Stomach (tissue), 4 donors: ENCODE measurements around the gene UPK2.

Experiments
- CTCF ChIP-seq, 7 experiments: fragments of 450-650 bp in 4 of 7; fragments of 200-600 bp in 3 of 7; sonication (generic) in 3 of 7; IDR thresholded peaks; one replicate each; pipeline ENCODE4 v1.5.1; 2016 to 2019; ENCODE audit warnings: antibody characterized with exemption in 7 of 7, control low read depth in 2 of 7, mild to moderate bottlenecking in 1 of 7
- EP300 ChIP-seq: sonication (generic); formaldehyde crosslinking; IDR thresholded peaks from one replicate; pipeline ENCODE4 v1.6.1; 2017; ENCODE audit warnings: antibody characterized with exemption
- POLR2A ChIP-seq, 4 donors: fragments of 450-650 bp; IDR thresholded peaks; one replicate each; pipeline ENCODE4 v1.6.1; 2016; ENCODE audit warnings: antibody characterized with exemption in 4 of 4, control low read depth in 2 of 4, mild to moderate bottlenecking in 1 of 4, moderate library complexity in 1 of 4
- POLR2AphosphoS5 ChIP-seq, 3 donors: sonication (generic); formaldehyde crosslinking; IDR thresholded peaks; one replicate each; pipeline ENCODE4 v1.6.1; 2016; ENCODE audit warnings: antibody characterized with exemption in 3 of 3

GRCh38 chr11:119006656-119007055 is 50.6 kb downstream of the UPK2 start:
- TF ChIP-seq POLR2AphosphoS5 (IDR thresholded peaks at IDR 0.05) (no peak), CTCF (IDR thresholded peaks at IDR 0.05) (no peak), POLR2A (IDR thresholded peaks at IDR 0.05) (no peak), EP300 (no peak)
